GM21576 (cell line): ENCODE measurements around the gene OLIG2.

Experiments used
- ATAC-seq: cut with Tn5 transposase; IDR thresholded peaks from one replicate; pipeline ENCODE4 v1.9.1; 2021; ENCODE audit warnings: mild to moderate bottlenecking, moderate library complexity; ENCODE audit not compliant: unreplicated experiment

The OLIG2 gene

GRCh38 chr21:33063907-33064622 lies 38.3 kb downstream of the OLIG2 start:
- no peak for ATAC-seq

- no peak for ATAC-seq
These were observed 39.1 kb downstream of the OLIG2 start for GRCh38 chr21:33064623-33065390.

GRCh38 chr21:33067043-33067442 lies 41.3 kb downstream of the OLIG2 start:
- ATAC-seq = no peak

- ATAC-seq = no peak
These were observed 41.7 kb downstream of the OLIG2 start for GRCh38 chr21:33067457-33067856.

GRCh38 chr21:33069243-33069642 lies 43.5 kb downstream of the OLIG2 start:
- no peak for ATAC-seq

GRCh38 chr21:33069645-33069993 lies 43.9 kb downstream of the OLIG2 start:
- no peak for ATAC-seq

GRCh38 chr21:33069994-33070743 lies 44.4 kb downstream of the OLIG2 start, which contains the start of gene OLIG1:
Gene OLIG1, plus strand, starts transcription at chr21:33070141. Its CDS starts 106 bp downstream, at chr21:33070247.
- ATAC-seq = peak; percentile 57

- ATAC-seq = no peak
These were observed 44.9 kb downstream of the OLIG2 start for GRCh38 chr21:33070744-33070997.

- ATAC-seq = no peak
These were observed 45.4 kb downstream of the OLIG2 start for GRCh38 chr21:33070998-33071769.

GRCh38 chr21:33071770-33072306 lies 46.1 kb downstream of the OLIG2 start:
- no peak for ATAC-seq

- ATAC-seq = no peak
These were observed 47.9 kb downstream of the OLIG2 start for GRCh38 chr21:33073636-33074035.

- no peak for ATAC-seq
These were observed 49.4 kb downstream of the OLIG2 start for GRCh38 chr21:33075128-33075527.

- no peak for ATAC-seq
These were observed 50.0 kb downstream of the OLIG2 start for GRCh38 chr21:33075596-33076195.

- no peak for ATAC-seq
These were observed 51.0 kb downstream of the OLIG2 start for GRCh38 chr21:33076600-33077329.
